Nephron (organoid): Measurements from ENCODE around the gene ARMCX1.
"Not testable (repeated sequence)": the region's sequence is repeated elsewhere in the genome, so short reads cannot be mapped to it uniquely, and the experiment has no call there.

ENCODE experiments used
- H3K27ac Mint-ChIP-seq, 3 experiments: 2 replicates each; pipeline ENCODE4 v1.8.0; 2020; ENCODE audit warnings: mixed read lengths in 3 of 3, mild to moderate bottlenecking in 2 of 3, moderate library complexity in 1 of 3
- H3K27me3 Mint-ChIP-seq: 2 replicates; pipeline ENCODE4 v1.8.0; 2021; ENCODE audit warnings: low read depth, mild to moderate bottlenecking, moderate library complexity, mixed read lengths
- H3K36me3 Mint-ChIP-seq: 2 replicates; pipeline ENCODE4 v1.8.0; 2020; ENCODE audit warnings: low read depth, mixed read lengths
- H3K4me1 Mint-ChIP-seq: 2 replicates; pipeline ENCODE4 v1.8.0; 2020; ENCODE audit warnings: mixed read lengths
- H3K4me3 Mint-ChIP-seq, 3 experiments: 2 replicates each; pipeline ENCODE4 v1.8.0; 2020; ENCODE audit warnings: mild to moderate bottlenecking in 3 of 3, mixed read lengths in 3 of 3, moderate library complexity in 2 of 3
- H3K9me3 Mint-ChIP-seq: 2 replicates; pipeline ENCODE4 v1.8.0; 2020; ENCODE audit warnings: mixed read lengths
- CTCF ChIP-seq, 3 experiments: fragments of 200-600 bp; sonication (generic); IDR thresholded peaks; one replicate each; pipeline ENCODE4 v1.5.0; 2021; ENCODE audit warnings: antibody characterized with exemption in 3 of 3; ENCODE audit not compliant: unreplicated experiment in 3 of 3

The ARMCX1 gene

GRCh38 chrX:101550751-101551379 is 518 bp downstream of the ARMCX1 start:
- Mint-ChIP-seq H3K27me3 (no peaks in the 10 kb centered on the region), H3K9me3 (peaks cover 11% of the 10 kb centered on the region), H3K4me1 (peaks cover 13% of the 10 kb centered on the region), H3K27ac (peak overlapping the region; percentile 93 to 98 (median 96)), H3K36me3 (peaks cover 28% of the 10 kb centered on the region), H3K4me3 (peak overlapping the region; percentile 91 to 93 (median 92))
- TF ChIP-seq CTCF (IDR thresholded peaks at IDR 0.05; ENCODE audit: unreplicated experiment in 3 of 3): no peak

- peaks cover 28% of the 10 kb centered on the region for H3K36me3 Mint-ChIP-seq
- no peak for TF ChIP-seq CTCF (IDR thresholded peaks at IDR 0.05; ENCODE audit: unreplicated experiment in 3 of 3)
- H3K27me3 Mint-ChIP-seq: no peaks in the 10 kb centered on the region
- peak overlapping the region; percentile 91 to 93 (median 92) for H3K4me3 Mint-ChIP-seq
- H3K4me1 Mint-ChIP-seq: peaks cover 13% of the 10 kb centered on the region
- peak overlapping the region; percentile 93 to 98 (median 96) for H3K27ac Mint-ChIP-seq
- H3K9me3 Mint-ChIP-seq: peaks cover 11% of the 10 kb centered on the region
Measured at GRCh38 chrX:101551380-101551767, 1.0 kb downstream of the ARMCX1 start.

- Mint-ChIP-seq H3K27me3 (no peaks in the 10 kb centered on the region), H3K36me3 (peaks cover 28% of the 10 kb centered on the region), H3K27ac (no peak overlapping the region), H3K9me3 (peaks cover 7% of the 10 kb centered on the region), H3K4me3 (peak overlapping the region; percentile 91 to 93 (median 92)), H3K4me1 (peaks cover 13% of the 10 kb centered on the region)
- TF ChIP-seq CTCF (IDR thresholded peaks at IDR 0.05; ENCODE audit: unreplicated experiment in 3 of 3): no peak
Measured at GRCh38 chrX:101552714-101553113, 2.4 kb downstream of the ARMCX1 start.

- Mint-ChIP-seq H3K9me3 (peaks cover 11% of the 10 kb centered on the region), H3K27me3 (no peaks in the 10 kb centered on the region), H3K36me3 (no peaks in the 10 kb centered on the region), H3K27ac (no peak overlapping the region), H3K4me3 (no peak overlapping the region), H3K4me1 (no peaks in the 10 kb centered on the region)
- no peak for TF ChIP-seq CTCF (IDR thresholded peaks at IDR 0.05; ENCODE audit: unreplicated experiment in 3 of 3)
Measured at GRCh38 chrX:101564651-101565050, 14.3 kb downstream of the ARMCX1 start.

GRCh38 chrX:101595739-101596419 is 45.5 kb downstream of the ARMCX1 start:
- H3K4me1 Mint-ChIP-seq: peaks cover 5% of the 10 kb centered on the region
- no peaks in the 10 kb centered on the region for H3K36me3 Mint-ChIP-seq
- peaks cover 15% of the 10 kb centered on the region for H3K9me3 Mint-ChIP-seq
- peak overlapping the region in 1 of 3 experiments; percentile 56 for H3K27ac Mint-ChIP-seq
- peak overlapping the region in 1 of 3 experiments; percentile 33 for H3K4me3 Mint-ChIP-seq
- TF ChIP-seq CTCF (IDR thresholded peaks at IDR 0.05; ENCODE audit: unreplicated experiment in 3 of 3): peak; percentile 59 to 70 (median 65)
- peaks cover 10% of the 10 kb centered on the region for H3K27me3 Mint-ChIP-seq

GRCh38 chrX:101599592-101599991 is 49.2 kb downstream of the ARMCX1 start:
- H3K9me3 Mint-ChIP-seq, H3K27me3 Mint-ChIP-seq, H3K36me3 Mint-ChIP-seq, H3K4me3 Mint-ChIP-seq, H3K27ac Mint-ChIP-seq: not testable (repeated sequence)
- peaks cover 10% of the 10 kb centered on the region for H3K4me1 Mint-ChIP-seq
